HCT116 (cell line): Measurements from ENCODE around the gene ARFIP2. TPM values are rescaled to one million over a fixed set of nuclear protein-coding genes. Genes with fewer than 3 reads are reported as not detected.

ENCODE experiments used
- ATAC-seq: fragments of 200-7000 bp; cut with Tn5 transposase; 2 replicates; pipeline ENCODE4 v1.9.1; 2020; ENCODE audit warnings: mild to moderate bottlenecking, moderate library complexity
- BruUV-seq: library from RNA; stranded (reverse); fragments of 400-500 nt; replicated peaks from 2 replicates; lab custom pipeline; 2021; lab: Mats Ljungman, UMichigan
- CTCF ChIA-PET: fragments of 300-600 bp; sonication (Branson Sonifier 250); formaldehyde crosslinking; loops from one replicate; lab custom pipeline; 2021; ENCODE audit warnings: antibody characterized with exemption; lab: Charles Lee
- POLR2A ChIA-PET: fragments of 300-600, 350-600 bp; sonication (Branson Sonifier 250); formaldehyde crosslinking; loops from one replicate; lab custom pipeline; 2021; ENCODE audit warnings: antibody characterized with exemption; lab: Charles Lee
- RAD21 ChIA-PET, 2 experiments: fragments of 300-600 bp; sonication (Branson Sonifier 250); formaldehyde crosslinking; loops; one replicate each; lab custom pipeline; 2023; ENCODE audit warnings: low total read pairs in 2 of 2; ENCODE audit not compliant: uncharacterized antibody in 2 of 2, unreplicated experiment in 2 of 2, low non-redundant PET in 1 of 2; lab: Charles Lee
- DNase-seq: peaks from one replicate; pipeline ENCODE4 v3.0.0-alpha.2; 2010; ENCODE audit warnings: low read depth, low spot score
- H2AFZ ChIP-seq: fragments of 200-600 bp; shearing (Covaris generic), sonication (generic); 2 replicates; pipeline ENCODE4 v1.6.1; 2017; ENCODE audit warnings: low read depth, mixed run types, mixed read lengths, antibody characterized with exemption, low read length; ENCODE audit not compliant: poor library complexity, severe bottlenecking
- H3K27ac ChIP-seq: 2 replicates; pipeline ENCODE4 v1.5.1; 2012; ENCODE audit warnings: low read depth, low read length
- H3K27me3 ChIP-seq: fragments of 200-600 bp; sonication (generic); 2 replicates; pipeline ENCODE4 v1.6.1; 2016; ENCODE audit warnings: mixed run types, low read length, mixed read lengths; ENCODE audit not compliant: insufficient read depth
- H3K36me3 ChIP-seq, 2 experiments: fragments of 200-500 bp in 1 of 2; fragments of 200-600 bp in 1 of 2; sonication (Bioruptor generic) in 1 of 2; sonication (generic) in 1 of 2; 2 replicates each; pipeline versions ENCODE4 v1.5.1 to v1.6.1; 2014 to 2016; ENCODE audit warnings: low read length in 2 of 2, inconsistent platforms in 1 of 2, mixed read lengths in 1 of 2, mixed run types in 1 of 2; ENCODE audit not compliant: insufficient read depth in 2 of 2, control insufficient read depth in 1 of 2
- H3K4me1 ChIP-seq, 2 experiments: fragments of 200-600 bp in 1 of 2; sonication (generic) in 1 of 2; 2 replicates each; pipeline versions ENCODE4 v1.5.1 to v1.6.1; 2012 to 2017; ENCODE audit warnings: low read length in 2 of 2, inconsistent platforms in 1 of 2, mild to moderate bottlenecking in 1 of 2, mixed read lengths in 1 of 2, mixed run types in 1 of 2, moderate library complexity in 1 of 2; ENCODE audit not compliant: insufficient read depth in 2 of 2, control insufficient read depth in 1 of 2
- H3K4me2 ChIP-seq: fragments of 200-600 bp; sonication (generic); 2 replicates; pipeline ENCODE4 v1.6.1; 2017; ENCODE audit warnings: mixed run types, low read length, mixed read lengths
- H3K4me3 ChIP-seq, 2 experiments: fragments of 200-600 bp in 1 of 2; sonication (generic) in 1 of 2; replicated peaks in 1 of 2; 2 replicates each; pipeline ENCODE4 v1.5.1; 2011 to 2016; ENCODE audit warnings: low read length in 2 of 2, control low read depth in 1 of 2, low read depth in 1 of 2, mild to moderate bottlenecking in 1 of 2, mixed read lengths in 1 of 2, mixed run types in 1 of 2
- H3K79me2 ChIP-seq: fragments of 200-600 bp; sonication (generic); 2 replicates; pipeline ENCODE4 v1.6.1; 2017; ENCODE audit warnings: mild to moderate bottlenecking, mixed run types, low read length, moderate library complexity, mixed read lengths; ENCODE audit not compliant: insufficient read depth
- H3K9ac ChIP-seq: fragments of 200-600 bp; sonication (generic); 2 replicates; pipeline ENCODE4 v1.6.1; 2016; ENCODE audit warnings: low read length, mixed read lengths
- H3K9me2 ChIP-seq: fragments of 200-600 bp; sonication (generic), shearing (Covaris generic); 2 replicates; pipeline ENCODE4 v1.6.1; 2017; ENCODE audit warnings: mixed run types, mild to moderate bottlenecking, moderate library complexity; ENCODE audit not compliant: insufficient read depth
- H3K9me3 ChIP-seq, 2 experiments: fragments of 200-500 bp in 1 of 2; fragments of 200-600 bp in 1 of 2; sonication (Bioruptor generic) in 1 of 2; sonication (generic) in 1 of 2; 2 replicates each; pipeline ENCODE4 v1.6.1; 2014 to 2017; ENCODE audit warnings: low read length in 2 of 2, mixed read lengths in 2 of 2, inconsistent platforms in 1 of 2, low read depth in 1 of 2, mild to moderate bottlenecking in 1 of 2, mixed run types in 1 of 2, moderate library complexity in 1 of 2; ENCODE audit not compliant: control insufficient read depth in 1 of 2, insufficient read depth in 1 of 2
- H4K20me1 ChIP-seq: fragments of 200-600 bp; sonication (generic), shearing (Covaris generic); 2 replicates; pipeline ENCODE4 v1.6.1; 2017; ENCODE audit warnings: mixed run types, mild to moderate bottlenecking, moderate library complexity; ENCODE audit not compliant: insufficient read depth
- ELF1 ChIP-seq: IDR thresholded peaks from 2 replicates; pipeline ENCODE4 v1.6.1; 2012; ENCODE audit warnings: low read depth, borderline replicate concordance
- EZH2 ChIP-seq: fragments of 200-600 bp; sonication (generic); IDR thresholded peaks from 2 replicates; pipeline ENCODE4 v1.6.1; 2017; ENCODE audit warnings: antibody characterized with exemption, mixed run types
- EZH2phosphoT487 ChIP-seq: fragments of 200-600 bp; IDR thresholded peaks from 2 replicates; pipeline ENCODE4 v1.6.1; 2018; ENCODE audit warnings: antibody characterized with exemption, borderline replicate concordance
- FOSL1 ChIP-seq: IDR thresholded peaks from 2 replicates; pipeline ENCODE4 v1.6.1; 2012; ENCODE audit warnings: low read depth
- POLR2A ChIP-seq: IDR thresholded peaks from 2 replicates; pipeline ENCODE4 v1.7.0; 2011; ENCODE audit warnings: borderline replicate concordance; ENCODE audit not compliant: insufficient read depth, insufficient read length; ENCODE audit errors: extremely low read depth
- POLR2AphosphoS5 ChIP-seq: IDR thresholded peaks from 2 replicates; pipeline ENCODE4 v1.6.1; 2011; ENCODE audit warnings: mild to moderate bottlenecking, low read depth, low read length, moderate library complexity
- RAD21 ChIP-seq: IDR thresholded peaks from 2 replicates; pipeline ENCODE4 v1.6.1; 2012; ENCODE audit warnings: low read depth, mild to moderate bottlenecking
- SIN3A ChIP-seq: IDR thresholded peaks from 2 replicates; pipeline ENCODE4 v1.6.1; 2012; ENCODE audit warnings: low read depth
- SP1 ChIP-seq: IDR thresholded peaks from 2 replicates; pipeline ENCODE4 v1.6.1; 2012; ENCODE audit warnings: low read depth
- SRF ChIP-seq: IDR thresholded peaks from 2 replicates; pipeline ENCODE4 v1.6.1; 2012; ENCODE audit warnings: low read depth
- TCF7L2 ChIP-seq: IDR thresholded peaks from 2 replicates; pipeline ENCODE4 v1.7.0; 2011; ENCODE audit warnings: borderline replicate concordance, inconsistent platforms; ENCODE audit not compliant: insufficient read depth, insufficient read length; ENCODE audit errors: extremely low read depth
- YY1 ChIP-seq: IDR thresholded peaks from 2 replicates; pipeline ENCODE4 v1.6.1; 2011; ENCODE audit warnings: low read length, low read depth, moderate library complexity, mild to moderate bottlenecking; ENCODE audit not compliant: insufficient replicate concordance; ENCODE audit errors: extremely low read depth
- ZFX ChIP-seq: fragments of 450-650 bp; IDR thresholded peaks from 2 replicates; pipeline ENCODE4 v1.6.1; 2017
- ZNF274 ChIP-seq: fragments of 200-500 bp; sonication (Bioruptor generic); IDR thresholded peaks from 2 replicates; pipeline ENCODE4 v1.6.1; 2014; ENCODE audit warnings: mild to moderate bottlenecking, low read depth, low read length, inconsistent platforms
- intact Hi-C: fragments of 100-400 bp; cut with micrococcal nuclease; formaldehyde crosslinking; loops from 2 replicates; pipeline ENCODE4 v1.10.0; 2022
- total RNA-seq: library from RNA; stranded (reverse); gene quantifications from one replicate; pipeline ENCODE4 v1.2.1, GENCODE V29; 2021; ENCODE audit not compliant: unreplicated experiment
- TF ChIP-seq, protein P1 (sequence below): IDR thresholded peaks from 2 replicates; pipeline ENCODE4 v1.6.1; 2012; ENCODE audit warnings: low read depth
- TF ChIP-seq, protein P2 (sequence below): IDR thresholded peaks from 2 replicates; pipeline ENCODE4 v1.6.1; 2012

ARFIP2 gene
- total RNA-seq, 1 experiment from 2014 or later: 77.9 TPM

DNA sequence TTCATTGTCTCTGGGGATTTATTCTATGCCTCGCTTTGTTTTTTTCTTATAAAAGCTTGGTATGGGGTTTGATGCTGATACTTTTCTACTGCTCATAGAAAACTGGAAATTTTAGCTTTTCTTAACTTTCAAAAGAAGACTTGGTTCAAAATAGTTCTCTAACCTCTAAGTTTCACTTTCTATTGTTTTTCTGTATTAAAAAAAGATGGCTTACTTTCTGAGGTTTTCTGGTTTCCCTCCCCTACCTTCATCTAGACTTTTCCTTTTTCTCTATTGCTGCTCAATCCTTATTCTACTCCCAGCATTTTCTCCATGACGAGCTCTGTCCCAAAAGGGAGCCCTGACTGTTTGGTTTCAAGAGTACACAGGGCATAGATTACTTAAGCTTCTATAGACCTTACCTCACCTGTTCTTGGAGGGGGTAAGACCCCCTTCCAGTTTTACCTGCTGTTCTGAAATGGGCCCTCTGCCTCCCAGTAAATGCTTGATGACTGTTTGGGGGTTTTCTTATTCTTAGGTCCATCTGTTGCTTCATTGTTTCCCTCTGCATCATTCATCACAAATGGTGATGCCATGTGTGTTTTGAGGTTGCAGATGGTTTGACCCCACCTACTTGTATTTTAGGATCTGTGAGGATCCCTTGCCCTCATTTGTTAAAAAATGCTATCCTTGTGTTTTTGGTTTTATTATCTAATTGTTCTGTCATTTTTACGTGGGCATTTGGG, 45.4 kb upstream of the ARFIP2 start:
- no peak overlapping the region for H3K9ac ChIP-seq
- no peak overlapping the region for H3K27ac ChIP-seq
- no peak overlapping the region for H2AFZ ChIP-seq
- H3K9me2 ChIP-seq: no peaks in the 10 kb centered on the region
- ATAC-seq (no peak), DNase-seq (no peak)
- ChIA-PET POLR2A (no interaction called here), CTCF (interaction anchor here (1.1 kb wide), 1 partner anchor 148 kb away, joined by 3 read pairs; no protein-coding TSS in a partner anchor), RAD21 (no interaction called here)
- peaks cover 8 to 11% of the 10 kb centered on the region in 2 experiments; a peak in 3 of 4 replicates for H3K4me1 ChIP-seq
- no peaks in the 10 kb centered on the region for H3K79me2 ChIP-seq
- TF ChIP-seq TCF7L2 (no peak), POLR2A (no peak), RAD21 (no peak), EZH2 (no peak), FOSL1 (no peak), SP1 (no peak), ZFX (no peak), ELF1 (no peak), EZH2phosphoT487 (no peak), POLR2AphosphoS5 (no peak), ZNF274 (no peak), SIN3A (no peak), YY1 (no peak), SRF (no peak)
- TF ChIP-seq, protein P1, sequence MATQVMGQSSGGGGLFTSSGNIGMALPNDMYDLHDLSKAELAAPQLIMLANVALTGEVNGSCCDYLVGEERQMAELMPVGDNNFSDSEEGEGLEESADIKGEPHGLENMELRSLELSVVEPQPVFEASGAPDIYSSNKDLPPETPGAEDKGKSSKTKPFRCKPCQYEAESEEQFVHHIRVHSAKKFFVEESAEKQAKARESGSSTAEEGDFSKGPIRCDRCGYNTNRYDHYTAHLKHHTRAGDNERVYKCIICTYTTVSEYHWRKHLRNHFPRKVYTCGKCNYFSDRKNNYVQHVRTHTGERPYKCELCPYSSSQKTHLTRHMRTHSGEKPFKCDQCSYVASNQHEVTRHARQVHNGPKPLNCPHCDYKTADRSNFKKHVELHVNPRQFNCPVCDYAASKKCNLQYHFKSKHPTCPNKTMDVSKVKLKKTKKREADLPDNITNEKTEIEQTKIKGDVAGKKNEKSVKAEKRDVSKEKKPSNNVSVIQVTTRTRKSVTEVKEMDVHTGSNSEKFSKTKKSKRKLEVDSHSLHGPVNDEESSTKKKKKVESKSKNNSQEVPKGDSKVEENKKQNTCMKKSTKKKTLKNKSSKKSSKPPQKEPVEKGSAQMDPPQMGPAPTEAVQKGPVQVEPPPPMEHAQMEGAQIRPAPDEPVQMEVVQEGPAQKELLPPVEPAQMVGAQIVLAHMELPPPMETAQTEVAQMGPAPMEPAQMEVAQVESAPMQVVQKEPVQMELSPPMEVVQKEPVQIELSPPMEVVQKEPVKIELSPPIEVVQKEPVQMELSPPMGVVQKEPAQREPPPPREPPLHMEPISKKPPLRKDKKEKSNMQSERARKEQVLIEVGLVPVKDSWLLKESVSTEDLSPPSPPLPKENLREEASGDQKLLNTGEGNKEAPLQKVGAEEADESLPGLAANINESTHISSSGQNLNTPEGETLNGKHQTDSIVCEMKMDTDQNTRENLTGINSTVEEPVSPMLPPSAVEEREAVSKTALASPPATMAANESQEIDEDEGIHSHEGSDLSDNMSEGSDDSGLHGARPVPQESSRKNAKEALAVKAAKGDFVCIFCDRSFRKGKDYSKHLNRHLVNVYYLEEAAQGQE: no peak
- TF ChIP-seq, protein P2, sequence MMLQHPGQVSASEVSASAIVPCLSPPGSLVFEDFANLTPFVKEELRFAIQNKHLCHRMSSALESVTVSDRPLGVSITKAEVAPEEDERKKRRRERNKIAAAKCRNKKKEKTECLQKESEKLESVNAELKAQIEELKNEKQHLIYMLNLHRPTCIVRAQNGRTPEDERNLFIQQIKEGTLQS: no peak
- H3K9me3 ChIP-seq: no peaks in the 10 kb centered on the region
- no TSS peak for BruUV-seq
- H4K20me1 ChIP-seq: no peaks in the 10 kb centered on the region
- no peak overlapping the region for H3K4me3 ChIP-seq
- no peaks in the 10 kb centered on the region for H3K27me3 ChIP-seq
- no peak overlapping the region for H3K4me2 ChIP-seq
- no peaks in the 10 kb centered on the region for H3K36me3 ChIP-seq
- intact Hi-C loops: no loop called here
